Measurements from ENCODE around the gene MBD2.

GRCh38 chr18:54205959-54206358, 18.5 kb downstream of the MBD2 start:
- TF ChIP-seq CTCF (conservative IDR thresholded peaks at IDR 0.05 in 1 of 2, IDR thresholded peaks at IDR 0.05 in 1 of 2; ENCODE audit: low read depth in 1 of 2, low read length in 2 of 2) (no peak), EZH2 (IDR thresholded peaks at IDR 0.05; ENCODE audit: low read length, missing control alignments) (no peak)

All from fibroblast of lung (primary cell).